ENCODE data around the gene RHOF.

DNA sequence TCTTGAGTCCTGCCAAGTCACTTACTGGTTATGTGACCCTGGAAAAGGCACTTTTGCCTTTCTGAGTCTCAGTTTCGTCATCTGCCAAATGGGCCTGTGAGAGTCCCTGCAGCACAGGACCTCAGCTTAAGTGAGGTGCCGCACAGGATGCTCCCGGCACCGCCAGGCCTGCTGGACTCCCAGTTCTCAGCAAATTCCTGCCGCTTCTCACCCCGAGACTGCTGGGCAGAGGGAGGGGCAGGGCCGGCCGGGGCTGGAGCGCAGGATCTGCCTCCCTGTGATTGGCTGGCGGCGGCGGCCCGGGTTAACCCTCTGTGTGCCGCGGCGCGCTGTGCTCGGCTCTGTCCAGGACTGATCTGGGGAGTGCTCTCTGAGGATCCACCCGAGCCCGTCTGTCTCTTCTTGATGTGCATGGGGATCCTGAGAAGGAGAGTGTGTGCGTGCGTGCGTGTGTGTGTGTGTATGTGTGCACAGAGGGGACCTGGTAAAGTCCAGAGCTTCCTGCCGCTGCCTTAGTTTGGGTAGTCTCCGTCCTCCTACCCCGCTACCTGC is 18.9 kb upstream of the RHOF start:
- TF ChIP-seq, protein P1, sequence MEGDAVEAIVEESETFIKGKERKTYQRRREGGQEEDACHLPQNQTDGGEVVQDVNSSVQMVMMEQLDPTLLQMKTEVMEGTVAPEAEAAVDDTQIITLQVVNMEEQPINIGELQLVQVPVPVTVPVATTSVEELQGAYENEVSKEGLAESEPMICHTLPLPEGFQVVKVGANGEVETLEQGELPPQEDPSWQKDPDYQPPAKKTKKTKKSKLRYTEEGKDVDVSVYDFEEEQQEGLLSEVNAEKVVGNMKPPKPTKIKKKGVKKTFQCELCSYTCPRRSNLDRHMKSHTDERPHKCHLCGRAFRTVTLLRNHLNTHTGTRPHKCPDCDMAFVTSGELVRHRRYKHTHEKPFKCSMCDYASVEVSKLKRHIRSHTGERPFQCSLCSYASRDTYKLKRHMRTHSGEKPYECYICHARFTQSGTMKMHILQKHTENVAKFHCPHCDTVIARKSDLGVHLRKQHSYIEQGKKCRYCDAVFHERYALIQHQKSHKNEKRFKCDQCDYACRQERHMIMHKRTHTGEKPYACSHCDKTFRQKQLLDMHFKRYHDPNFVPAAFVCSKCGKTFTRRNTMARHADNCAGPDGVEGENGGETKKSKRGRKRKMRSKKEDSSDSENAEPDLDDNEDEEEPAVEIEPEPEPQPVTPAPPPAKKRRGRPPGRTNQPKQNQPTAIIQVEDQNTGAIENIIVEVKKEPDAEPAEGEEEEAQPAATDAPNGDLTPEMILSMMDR (IDR thresholded peaks at IDR 0.05): no peak
- TF ChIP-seq POLR2A (IDR thresholded peaks at IDR 0.05): no peak

All from prostate gland (tissue), 2 donors.